Measurements from ENCODE around the gene PTGFRN.

The PTGFRN gene

DNA sequence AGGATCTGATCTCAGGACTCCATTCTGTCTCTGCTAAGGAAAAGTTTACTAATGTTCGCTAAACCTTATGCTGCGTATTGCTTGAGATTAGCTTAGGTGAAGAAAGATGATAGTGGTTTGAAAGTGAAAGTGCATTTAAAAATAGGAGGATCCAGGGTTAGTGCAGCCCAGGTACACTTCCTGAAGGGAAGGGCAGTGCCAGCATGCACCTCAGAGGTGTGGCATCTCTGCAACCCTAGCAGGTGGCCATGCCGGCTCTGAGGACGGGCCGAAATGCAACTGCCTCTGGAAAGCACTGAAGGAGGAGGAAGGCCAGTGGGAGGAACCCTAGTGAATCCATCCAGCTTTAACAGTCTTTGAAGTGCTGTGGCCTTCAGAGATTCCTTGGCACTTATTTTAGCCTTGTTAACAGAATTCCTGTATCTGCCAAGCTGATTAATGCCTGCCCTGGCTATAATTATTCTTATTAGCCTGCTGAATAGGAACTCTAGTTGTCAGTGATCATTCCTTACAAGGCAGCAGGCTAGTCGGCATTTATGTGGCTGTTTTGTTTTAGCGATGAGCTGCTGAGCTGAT lies 5.5 kb downstream of the PTGFRN start:
- no peak for DNase-seq (ENCODE audit: low read depth)
- TF ChIP-seq, protein P1, sequence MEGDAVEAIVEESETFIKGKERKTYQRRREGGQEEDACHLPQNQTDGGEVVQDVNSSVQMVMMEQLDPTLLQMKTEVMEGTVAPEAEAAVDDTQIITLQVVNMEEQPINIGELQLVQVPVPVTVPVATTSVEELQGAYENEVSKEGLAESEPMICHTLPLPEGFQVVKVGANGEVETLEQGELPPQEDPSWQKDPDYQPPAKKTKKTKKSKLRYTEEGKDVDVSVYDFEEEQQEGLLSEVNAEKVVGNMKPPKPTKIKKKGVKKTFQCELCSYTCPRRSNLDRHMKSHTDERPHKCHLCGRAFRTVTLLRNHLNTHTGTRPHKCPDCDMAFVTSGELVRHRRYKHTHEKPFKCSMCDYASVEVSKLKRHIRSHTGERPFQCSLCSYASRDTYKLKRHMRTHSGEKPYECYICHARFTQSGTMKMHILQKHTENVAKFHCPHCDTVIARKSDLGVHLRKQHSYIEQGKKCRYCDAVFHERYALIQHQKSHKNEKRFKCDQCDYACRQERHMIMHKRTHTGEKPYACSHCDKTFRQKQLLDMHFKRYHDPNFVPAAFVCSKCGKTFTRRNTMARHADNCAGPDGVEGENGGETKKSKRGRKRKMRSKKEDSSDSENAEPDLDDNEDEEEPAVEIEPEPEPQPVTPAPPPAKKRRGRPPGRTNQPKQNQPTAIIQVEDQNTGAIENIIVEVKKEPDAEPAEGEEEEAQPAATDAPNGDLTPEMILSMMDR (IDR thresholded peaks at IDR 0.05; ENCODE audit: insufficient read depth, low read depth, low read length, missing control alignments) = no peak
- no peak overlapping the region for H3K4me3 ChIP-seq (ENCODE audit: low read depth, low read length)

DNA sequence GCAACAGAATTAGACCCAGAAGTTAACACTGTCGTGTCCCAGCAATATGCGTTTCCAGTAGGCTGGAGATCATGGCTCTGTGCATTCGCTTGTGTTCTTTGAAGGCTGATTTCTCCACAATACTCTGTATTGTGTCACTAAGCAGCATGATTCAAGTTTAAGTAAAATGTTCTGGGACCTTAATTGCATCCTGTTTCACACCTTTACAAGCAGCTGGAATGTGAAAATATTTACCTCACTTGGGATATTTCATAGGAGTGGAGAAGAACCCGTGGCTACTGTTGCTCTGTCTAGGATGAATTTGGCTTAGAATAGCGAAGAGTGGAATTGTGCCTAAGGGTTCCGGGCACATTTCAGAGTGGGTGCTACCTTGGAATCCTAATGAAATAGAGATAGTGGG lies 6.3 kb downstream of the PTGFRN start:
- DNase-seq (ENCODE audit: low read depth) = no peak
- no peak overlapping the region for H3K4me3 ChIP-seq (ENCODE audit: low read depth, low read length)
- TF ChIP-seq, protein P1 (IDR thresholded peaks at IDR 0.05; ENCODE audit: insufficient read depth, low read depth, low read length, missing control alignments) = no peak

DNA sequence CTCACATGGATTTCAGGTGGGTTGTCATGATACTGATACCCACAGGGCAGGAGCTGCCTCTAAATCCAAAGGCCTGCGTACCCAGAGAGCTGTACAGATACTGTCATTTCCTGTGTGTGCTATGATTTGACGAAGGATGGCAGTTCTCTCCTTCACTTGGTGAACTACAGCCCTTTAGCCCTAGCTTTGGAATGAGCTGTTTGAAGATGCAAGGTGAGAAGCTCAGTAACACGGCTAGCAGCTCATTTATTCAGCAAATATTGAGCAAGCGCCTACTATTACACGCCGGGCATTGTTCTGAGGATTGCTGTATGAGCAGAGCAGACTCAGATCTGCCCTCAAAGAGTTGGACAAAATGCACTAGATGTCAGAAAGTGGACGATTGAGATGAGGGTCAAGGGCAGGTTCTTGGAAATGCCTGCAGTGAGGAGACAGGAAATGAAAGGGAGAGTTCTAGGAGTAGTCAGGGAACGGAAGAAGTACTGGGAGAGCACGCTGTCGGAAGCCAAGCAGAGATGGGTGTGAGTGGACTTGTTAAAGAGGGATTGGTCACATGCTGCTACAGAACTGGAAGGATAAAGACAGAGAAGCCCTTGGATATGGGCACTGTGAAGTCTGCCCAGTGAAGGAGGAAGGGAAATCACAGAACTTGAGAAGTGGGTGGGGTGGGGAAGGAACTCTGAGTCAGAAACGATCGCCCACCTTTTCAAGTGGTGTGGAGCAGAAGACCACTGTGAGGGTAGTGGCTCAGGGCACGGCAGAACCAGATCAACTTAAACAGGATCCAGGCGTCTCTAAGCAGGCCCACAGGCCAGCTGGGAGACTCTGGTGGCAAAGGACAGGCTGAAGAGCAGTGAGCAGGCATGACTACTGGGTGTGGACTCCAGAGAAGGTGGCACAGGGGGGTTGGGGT lies 7.1 kb downstream of the PTGFRN start:
- TF ChIP-seq, protein P1 (IDR thresholded peaks at IDR 0.05; ENCODE audit: insufficient read depth, low read depth, low read length, missing control alignments) = no peak
- no peak overlapping the region for H3K4me3 ChIP-seq (ENCODE audit: low read depth, low read length)
- no peak for DNase-seq (ENCODE audit: low read depth)

DNA sequence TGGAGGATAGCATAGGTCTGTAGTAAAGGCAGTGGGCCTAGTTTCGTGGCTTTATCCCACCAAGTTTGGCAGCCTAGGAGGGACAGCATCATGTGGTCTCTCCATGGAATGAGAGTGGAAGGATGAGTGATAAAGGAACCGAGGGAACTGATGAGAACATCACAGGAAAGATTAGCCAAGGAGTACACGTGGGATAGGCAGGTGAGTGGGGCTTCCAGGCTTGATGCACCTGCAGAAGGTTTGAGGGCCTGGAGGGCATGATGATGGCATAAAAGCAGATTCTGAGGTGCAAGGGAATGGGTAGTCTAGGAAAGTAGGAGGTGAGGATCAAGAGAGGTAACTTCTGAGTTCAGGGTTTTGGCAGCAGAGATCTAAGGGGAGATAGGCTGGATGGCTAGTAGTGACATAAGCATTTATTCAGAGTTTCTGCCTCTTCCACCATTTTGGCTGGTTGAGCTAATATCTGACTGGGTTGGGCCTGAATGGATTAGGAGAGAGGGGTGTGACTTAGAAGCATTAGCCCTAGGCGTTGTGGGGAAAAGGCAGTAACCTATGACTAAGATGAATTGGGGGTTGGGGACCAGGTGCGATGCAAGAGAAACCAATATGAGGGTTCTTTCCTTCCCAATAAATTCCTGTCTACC lies 9.1 kb downstream of the PTGFRN start:
- TF ChIP-seq, protein P1 (IDR thresholded peaks at IDR 0.05; ENCODE audit: insufficient read depth, low read depth, low read length, missing control alignments) = no peak
- H3K4me3 ChIP-seq (ENCODE audit: low read depth, low read length) = no peak overlapping the region
- DNase-seq (ENCODE audit: low read depth) = no peak

DNA sequence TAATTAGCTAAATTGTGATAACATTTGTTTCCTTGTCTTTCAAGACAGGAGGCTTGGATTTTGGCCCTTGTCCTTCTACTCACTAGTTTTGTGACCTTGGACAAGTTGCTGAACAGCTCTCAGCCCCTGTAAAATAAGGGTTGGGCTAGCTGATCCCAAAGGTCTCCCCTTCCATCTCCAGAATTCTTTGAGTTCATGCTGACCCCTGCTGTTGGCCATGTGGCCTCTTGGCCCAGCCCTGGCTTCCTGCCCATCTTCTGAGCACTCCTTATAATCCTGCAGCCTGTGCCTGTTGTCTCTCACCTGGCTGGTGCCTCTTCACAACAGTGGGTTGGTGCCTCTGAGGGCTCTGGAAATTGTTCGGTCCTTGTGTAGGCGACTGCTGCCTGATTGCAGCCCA lies 10.1 kb downstream of the PTGFRN start:
- TF ChIP-seq, protein P1 (IDR thresholded peaks at IDR 0.05; ENCODE audit: insufficient read depth, low read depth, low read length, missing control alignments) = no peak
- no peak overlapping the region for H3K4me3 ChIP-seq (ENCODE audit: low read depth, low read length)
- DNase-seq (ENCODE audit: low read depth) = no peak

DNA sequence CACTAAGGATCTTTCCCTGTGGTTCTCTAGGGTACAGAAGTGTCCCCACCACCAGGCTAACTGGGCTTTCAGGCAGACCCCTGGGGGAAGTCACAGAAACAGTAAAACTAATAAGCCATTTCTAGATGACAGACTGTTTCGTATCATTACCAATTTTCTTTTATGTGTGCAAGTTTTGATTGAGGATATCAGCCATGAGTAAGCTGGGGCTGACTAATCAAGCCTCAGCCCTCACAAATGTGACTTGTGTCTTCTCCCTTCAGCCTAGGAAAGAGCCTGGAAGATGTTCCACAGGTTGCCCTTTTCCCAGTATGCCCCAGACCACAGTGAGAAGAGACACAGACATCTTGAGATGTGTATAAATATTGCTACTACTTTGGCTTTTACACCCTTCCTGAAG lies 10.5 kb downstream of the PTGFRN start:
- no peak for DNase-seq (ENCODE audit: low read depth)
- TF ChIP-seq, protein P1 (IDR thresholded peaks at IDR 0.05; ENCODE audit: insufficient read depth, low read depth, low read length, missing control alignments) = no peak
- no peak overlapping the region for H3K4me3 ChIP-seq (ENCODE audit: low read depth, low read length)

Data from GM12865 (cell line).